OCI-LY3 (cell line): ENCODE results near the gene RNU2-63P.

ENCODE experiments used
- H2AFZ ChIP-seq: fragments of 200-600, 300-600 bp; shearing (Covaris generic); 2 replicates; pipeline ENCODE4 v1.6.0; 2014; ENCODE audit warnings: antibody characterized with exemption, low read depth, low read length
- H3K27ac ChIP-seq: fragments of 200-600, 300-600 bp; sonication (generic); 2 replicates; pipeline ENCODE4 v1.5.1; 2014; ENCODE audit warnings: mild to moderate bottlenecking, low read length, moderate library complexity, mixed read lengths
- H3K27me3 ChIP-seq: fragments of 200-600, 300-600 bp; sonication (generic); 2 replicates; pipeline ENCODE4 v1.6.1; 2014; ENCODE audit warnings: low read depth, low read length, mixed read lengths
- H3K36me3 ChIP-seq: fragments of 200-600, 300-600 bp; sonication (generic); replicated peaks from 2 replicates; pipeline ENCODE3; 2014; ENCODE audit warnings: low read depth, low read length, mixed read lengths
- H3K4me1 ChIP-seq: fragments of 300-600, 200-600 bp; sonication (generic); 2 replicates; pipeline ENCODE4 v1.6.1; 2014; ENCODE audit warnings: low read length, mixed read lengths
- H3K4me2 ChIP-seq: fragments of 200-600, 300-600 bp; sonication (generic); 2 replicates; pipeline ENCODE4 v1.6.1; 2014; ENCODE audit warnings: low read length, mixed read lengths
- H3K4me3 ChIP-seq: fragments of 300-600, 200-600 bp; sonication (generic); 2 replicates; pipeline ENCODE4 v1.5.1; 2014; ENCODE audit warnings: antibody characterized with exemption, mild to moderate bottlenecking, low read length, moderate library complexity
- H3K79me2 ChIP-seq: fragments of 300-600, 200-600 bp; shearing (Covaris generic); 2 replicates; pipeline ENCODE4 v1.6.1; 2014; ENCODE audit warnings: mild to moderate bottlenecking, low read length, mixed read lengths
- H3K9ac ChIP-seq: fragments of 300-600, 200-600 bp; shearing (Covaris generic); 2 replicates; pipeline ENCODE4 v1.6.0; 2014; ENCODE audit warnings: mild to moderate bottlenecking, low read length, moderate library complexity
- H3K9me3 ChIP-seq: fragments of 200-600, 300-600 bp; shearing (Covaris generic); 2 replicates; pipeline ENCODE4 v1.6.1; 2014; ENCODE audit warnings: low read length, mixed read lengths; ENCODE audit not compliant: insufficient read depth
- H4K20me1 ChIP-seq: fragments of 200-600, 300-600 bp; sonication (generic); 2 replicates; pipeline ENCODE4 v1.6.1; 2016; ENCODE audit warnings: low read length, mixed read lengths; ENCODE audit not compliant: insufficient read depth
- CTCF ChIP-seq: fragments of 200-600, 300-600 bp; sonication (generic); IDR thresholded peaks from 2 replicates; pipeline ENCODE4 v1.5.1; 2014; ENCODE audit warnings: antibody characterized with exemption, low read length, low read depth
- EZH2phosphoT487 ChIP-seq: fragments of 200-600 bp; shearing (Covaris generic); IDR thresholded peaks from 2 replicates; pipeline ENCODE4 v1.6.1; 2018; ENCODE audit warnings: antibody characterized with exemption, mixed run types, low read depth

The RNU2-63P gene

DNA sequence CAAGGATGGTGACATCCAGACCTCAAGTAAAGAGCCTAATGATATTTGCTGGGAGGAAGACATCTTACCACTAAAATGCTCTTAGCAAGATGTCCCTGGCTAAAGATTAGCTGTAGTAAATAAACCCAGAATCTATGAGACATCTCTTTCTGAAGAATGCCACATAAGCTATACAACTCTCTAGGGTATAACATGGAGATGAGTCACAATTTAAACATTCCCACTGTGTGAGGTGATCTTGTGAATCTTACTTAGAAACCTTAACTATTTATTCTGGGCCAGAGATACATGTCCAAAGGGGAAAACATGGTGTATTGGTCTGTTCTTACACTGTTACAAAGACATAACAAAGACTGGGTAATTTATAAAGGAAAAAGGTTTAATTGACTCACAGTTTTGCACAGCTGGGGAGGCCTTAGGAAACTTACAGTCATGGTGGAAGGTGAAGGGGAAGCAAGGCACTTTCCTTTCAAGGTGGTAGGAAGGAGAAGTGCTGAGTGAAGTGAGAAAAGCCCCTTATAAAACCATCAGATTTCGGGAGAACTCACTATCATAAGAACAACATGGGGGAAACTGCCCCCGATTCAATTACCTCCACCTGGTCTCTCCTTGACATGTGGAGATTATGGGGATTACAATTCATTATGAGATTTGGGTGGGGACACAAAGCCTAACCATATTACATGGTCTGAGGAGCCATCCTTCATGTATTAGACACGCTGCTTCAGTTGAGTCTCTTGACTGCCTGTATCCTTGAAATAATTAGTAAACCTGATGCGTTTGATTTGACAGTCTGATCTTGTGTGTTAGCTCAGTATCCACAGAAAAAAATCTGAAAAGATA is 22.1 kb upstream of the RNU2-63P start:
- H3K27ac ChIP-seq, result no peak overlapping the region
- H2AFZ ChIP-seq, result no peak overlapping the region
- no peak overlapping the region for H3K4me2 ChIP-seq
- no peaks in the 10 kb centered on the region for H3K27me3 ChIP-seq
- H3K79me2 ChIP-seq, result no peaks in the 10 kb centered on the region
- H3K9ac ChIP-seq, result no peak overlapping the region
- H3K4me3 ChIP-seq, result no peak overlapping the region
- H4K20me1 ChIP-seq, result no peaks in the 10 kb centered on the region
- no peak for TF ChIP-seq EZH2phosphoT487
- TF ChIP-seq CTCF, result no peak
- H3K4me1 ChIP-seq, result peaks cover 6% of the 10 kb centered on the region; the same call in 1 of the 2 replicates
- no peaks in the 10 kb centered on the region for H3K9me3 ChIP-seq
- no peaks in the 10 kb centered on the region for H3K36me3 ChIP-seq

- Histone ChIP-seq H3K9me3 (no peaks in the 10 kb centered on the region), H3K79me2 (no peaks in the 10 kb centered on the region), H3K4me3 (no peak overlapping the region), H3K27ac (no peak overlapping the region), H3K4me2 (no peak overlapping the region), H2AFZ (no peak overlapping the region), H3K27me3 (no peaks in the 10 kb centered on the region), H3K9ac (no peak overlapping the region), H4K20me1 (no peaks in the 10 kb centered on the region), H3K4me1 (peaks cover 6% of the 10 kb centered on the region; the same call in 1 of the 2 replicates), H3K36me3 (no peaks in the 10 kb centered on the region)
- TF ChIP-seq EZH2phosphoT487 (no peak), CTCF (no peak)
Measured at GRCh38 chr2:88036606-88037005, 20.3 kb upstream of the RNU2-63P start.

DNA sequence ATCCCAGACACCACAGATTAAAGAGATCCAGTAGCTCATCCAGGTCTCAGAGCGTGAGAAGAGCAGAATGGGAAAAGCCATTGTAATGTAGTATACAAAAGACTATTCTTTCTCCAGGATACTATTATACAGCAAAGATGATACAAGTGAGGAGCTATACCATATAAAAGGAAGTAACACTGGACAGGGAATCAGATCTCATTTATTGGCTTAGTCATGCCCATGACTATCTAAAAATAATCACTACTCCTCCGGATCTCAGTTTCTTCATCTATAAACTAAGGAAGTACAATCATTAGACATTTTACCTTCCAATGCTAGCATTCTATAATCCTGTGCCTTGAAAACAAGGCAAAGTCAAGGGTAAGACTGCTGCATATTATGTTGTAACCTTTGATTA is 19.8 kb upstream of the RNU2-63P start:
- Histone ChIP-seq H3K27me3 (no peaks in the 10 kb centered on the region), H3K9ac (no peak overlapping the region), H3K9me3 (no peaks in the 10 kb centered on the region), H3K36me3 (no peaks in the 10 kb centered on the region), H4K20me1 (no peaks in the 10 kb centered on the region), H3K4me1 (peaks cover 6% of the 10 kb centered on the region; the same call in 1 of the 2 replicates), H2AFZ (no peak overlapping the region), H3K79me2 (no peaks in the 10 kb centered on the region), H3K27ac (no peak overlapping the region), H3K4me3 (no peak overlapping the region), H3K4me2 (no peak overlapping the region)
- TF ChIP-seq CTCF, result no peak
- TF ChIP-seq EZH2phosphoT487, result no peak

- no peaks in the 10 kb centered on the region for H3K27me3 ChIP-seq
- no peak overlapping the region for H3K4me3 ChIP-seq
- H2AFZ ChIP-seq, result no peak overlapping the region
- no peak overlapping the region for H3K4me2 ChIP-seq
- H3K9ac ChIP-seq, result no peak overlapping the region
- no peaks in the 10 kb centered on the region for H3K79me2 ChIP-seq
- TF ChIP-seq CTCF, result no peak
- no peak for TF ChIP-seq EZH2phosphoT487
- no peak overlapping the region for H3K27ac ChIP-seq
- no peaks in the 10 kb centered on the region for H3K9me3 ChIP-seq
- no peaks in the 10 kb centered on the region for H4K20me1 ChIP-seq
- H3K4me1 ChIP-seq, result peaks cover 6% of the 10 kb centered on the region; the same call in 1 of the 2 replicates
- no peaks in the 10 kb centered on the region for H3K36me3 ChIP-seq
Measured at GRCh38 chr2:88032070-88032702, 15.8 kb upstream of the RNU2-63P start.
